Osteoblast (primary cell): ENCODE results near the gene GCGR. TPM values are rescaled to one million over a fixed set of nuclear protein-coding genes. Genes with fewer than 3 reads are reported as not detected.

Experiments
- DNase-seq: peaks from one replicate; pipeline ENCODE4 v3.0.0; 2011; ENCODE audit warnings: low spot score, mixed read lengths; ENCODE audit not compliant: insufficient read length; ENCODE audit errors: missing footprints
- H2AFZ ChIP-seq: 2 replicates; pipeline ENCODE4 v1.6.0; 2011; ENCODE audit warnings: mild to moderate bottlenecking, low read length
- H3K27ac ChIP-seq: 2 replicates; pipeline ENCODE4 v1.5.1; 2011; ENCODE audit warnings: mild to moderate bottlenecking, low read depth, low read length, moderate library complexity
- H3K27me3 ChIP-seq: 2 replicates; pipeline ENCODE4 v1.6.0; 2012; ENCODE audit warnings: mild to moderate bottlenecking, control low read depth, inconsistent platforms, low read length, moderate library complexity; ENCODE audit not compliant: insufficient read depth
- H3K36me3 ChIP-seq: 2 replicates; pipeline ENCODE4 v1.5.1; 2011; ENCODE audit warnings: mild to moderate bottlenecking, low read length, control low read depth, moderate library complexity; ENCODE audit not compliant: insufficient read depth
- H3K4me1 ChIP-seq: 2 replicates; pipeline ENCODE4 v1.5.1; 2011; ENCODE audit warnings: mild to moderate bottlenecking, low read length, control low read depth, moderate library complexity; ENCODE audit not compliant: insufficient read depth
- H3K4me2 ChIP-seq: 2 replicates; pipeline ENCODE4 v1.6.0; 2011; ENCODE audit warnings: mild to moderate bottlenecking, low read length; ENCODE audit not compliant: insufficient read depth
- H3K4me3 ChIP-seq: fragments of 200-600 bp; sonication (generic); 3 replicates; pipeline ENCODE4 v1.5.1; 2012; ENCODE audit warnings: mild to moderate bottlenecking, low read length, inconsistent platforms; ENCODE audit not compliant: insufficient read depth
- H3K79me2 ChIP-seq: 2 replicates; pipeline ENCODE4 v1.6.0; 2012; ENCODE audit warnings: mild to moderate bottlenecking, low read length, control low read depth, inconsistent platforms; ENCODE audit not compliant: insufficient read depth
- H3K9me3 ChIP-seq: 2 replicates; pipeline ENCODE4 v1.5.1; 2011; ENCODE audit warnings: low read depth, low read length, control low read depth
- H4K20me1 ChIP-seq: 2 replicates; pipeline ENCODE4 v1.6.0; 2012; ENCODE audit warnings: mild to moderate bottlenecking, low read length, control low read depth; ENCODE audit not compliant: insufficient read depth
- total RNA-seq: library from RNA; depleted of rRNA; stranded (reverse); fragments of >200 nt; gene quantifications from 2 replicates; pipeline ENCODE4 v1.2.3, GENCODE V29; 2012
- TF ChIP-seq, protein P1 (sequence below): IDR thresholded peaks from 2 replicates; pipeline ENCODE4 v1.5.1; 2011; ENCODE audit warnings: mild to moderate bottlenecking, low read depth, low read length, moderate library complexity; ENCODE audit errors: extremely low read depth

GCGR gene
- total RNA-seq, 1 donor = under 0.01 TPM

DNA sequence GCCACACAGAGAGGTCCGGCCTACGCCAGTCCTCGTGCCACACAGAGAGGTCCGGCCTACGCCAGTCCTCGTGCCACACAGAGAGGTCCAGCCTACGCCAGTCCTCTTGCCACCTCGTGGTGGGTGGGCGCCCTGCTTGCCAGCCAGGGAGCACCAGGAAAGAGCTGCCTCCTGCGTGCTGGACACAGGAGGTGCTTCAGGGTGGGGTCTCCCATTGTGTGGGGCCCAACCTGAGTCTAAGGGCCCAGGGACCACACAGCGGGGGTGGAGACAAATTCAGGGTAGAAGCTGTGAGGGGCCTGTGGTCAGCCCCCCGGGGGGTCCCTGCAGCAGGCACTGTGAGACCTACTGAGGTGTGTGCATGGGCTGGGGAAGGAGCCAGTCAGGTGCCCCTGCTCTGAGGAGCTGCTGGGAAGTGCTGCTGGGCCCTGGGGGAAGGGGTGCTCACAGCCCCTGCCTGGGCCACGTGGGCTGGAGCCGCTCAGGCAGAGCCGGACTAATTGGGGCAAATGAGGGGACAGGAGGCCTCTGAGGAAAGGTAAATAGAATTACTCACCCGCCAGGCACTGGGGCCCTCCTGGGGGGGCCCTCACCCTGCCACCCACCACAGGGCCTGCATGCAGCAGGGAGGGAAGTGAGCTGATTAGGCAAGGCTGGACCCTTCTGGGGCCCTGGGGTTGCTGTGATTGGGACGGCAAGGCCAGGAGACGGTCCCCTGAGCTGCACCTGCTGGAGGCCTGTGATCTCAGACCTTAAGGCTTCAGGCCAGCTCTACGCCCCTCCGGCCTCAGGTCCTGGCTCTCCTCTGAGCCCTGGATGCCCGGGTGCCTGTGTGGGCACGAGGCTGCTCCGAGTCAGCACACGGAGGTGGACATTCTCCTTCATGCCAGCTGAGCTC, 11.0 kb downstream of the GCGR start:
- Histone ChIP-seq H3K27ac (no peak overlapping the region), H3K4me3 (no peak overlapping the region), H3K36me3 (no peaks in the 10 kb centered on the region), H4K20me1 (no peaks in the 10 kb centered on the region), H3K9me3 (no peaks in the 10 kb centered on the region), H3K79me2 (no peaks in the 10 kb centered on the region), H3K4me2 (no peak overlapping the region), H3K27me3 (no peaks in the 10 kb centered on the region), H3K4me1 (no peaks in the 10 kb centered on the region), H2AFZ (no peak overlapping the region)
- TF ChIP-seq, protein P1, sequence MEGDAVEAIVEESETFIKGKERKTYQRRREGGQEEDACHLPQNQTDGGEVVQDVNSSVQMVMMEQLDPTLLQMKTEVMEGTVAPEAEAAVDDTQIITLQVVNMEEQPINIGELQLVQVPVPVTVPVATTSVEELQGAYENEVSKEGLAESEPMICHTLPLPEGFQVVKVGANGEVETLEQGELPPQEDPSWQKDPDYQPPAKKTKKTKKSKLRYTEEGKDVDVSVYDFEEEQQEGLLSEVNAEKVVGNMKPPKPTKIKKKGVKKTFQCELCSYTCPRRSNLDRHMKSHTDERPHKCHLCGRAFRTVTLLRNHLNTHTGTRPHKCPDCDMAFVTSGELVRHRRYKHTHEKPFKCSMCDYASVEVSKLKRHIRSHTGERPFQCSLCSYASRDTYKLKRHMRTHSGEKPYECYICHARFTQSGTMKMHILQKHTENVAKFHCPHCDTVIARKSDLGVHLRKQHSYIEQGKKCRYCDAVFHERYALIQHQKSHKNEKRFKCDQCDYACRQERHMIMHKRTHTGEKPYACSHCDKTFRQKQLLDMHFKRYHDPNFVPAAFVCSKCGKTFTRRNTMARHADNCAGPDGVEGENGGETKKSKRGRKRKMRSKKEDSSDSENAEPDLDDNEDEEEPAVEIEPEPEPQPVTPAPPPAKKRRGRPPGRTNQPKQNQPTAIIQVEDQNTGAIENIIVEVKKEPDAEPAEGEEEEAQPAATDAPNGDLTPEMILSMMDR = no peak
- peak; percentile 90 for DNase-seq

DNA sequence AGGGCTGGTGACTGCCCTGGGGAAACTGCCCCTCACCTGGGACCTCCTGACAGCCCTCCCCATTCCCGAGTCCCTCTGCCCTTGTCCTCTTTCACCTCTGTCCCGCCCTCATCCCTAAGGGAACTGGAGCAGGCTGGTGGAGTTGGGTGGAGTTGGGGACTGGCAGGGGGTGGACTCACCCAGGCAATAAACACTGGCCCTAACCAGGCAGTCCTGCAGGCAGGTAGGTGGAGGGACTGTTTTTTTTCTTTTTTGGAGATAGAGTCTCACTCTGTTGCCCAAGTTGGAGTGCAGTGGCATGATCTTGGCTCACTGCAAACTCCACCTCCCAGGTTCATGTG, 11.7 kb downstream of the GCGR start:
- Histone ChIP-seq H3K79me2 (no peaks in the 10 kb centered on the region), H3K4me3 (no peak overlapping the region), H3K27me3 (no peaks in the 10 kb centered on the region), H3K36me3 (no peaks in the 10 kb centered on the region), H4K20me1 (no peaks in the 10 kb centered on the region), H3K4me2 (no peak overlapping the region), H3K4me1 (no peaks in the 10 kb centered on the region), H3K9me3 (no peaks in the 10 kb centered on the region), H2AFZ (no peak overlapping the region), H3K27ac (no peak overlapping the region)
- no peak for DNase-seq
- TF ChIP-seq, protein P1 = no peak

DNA sequence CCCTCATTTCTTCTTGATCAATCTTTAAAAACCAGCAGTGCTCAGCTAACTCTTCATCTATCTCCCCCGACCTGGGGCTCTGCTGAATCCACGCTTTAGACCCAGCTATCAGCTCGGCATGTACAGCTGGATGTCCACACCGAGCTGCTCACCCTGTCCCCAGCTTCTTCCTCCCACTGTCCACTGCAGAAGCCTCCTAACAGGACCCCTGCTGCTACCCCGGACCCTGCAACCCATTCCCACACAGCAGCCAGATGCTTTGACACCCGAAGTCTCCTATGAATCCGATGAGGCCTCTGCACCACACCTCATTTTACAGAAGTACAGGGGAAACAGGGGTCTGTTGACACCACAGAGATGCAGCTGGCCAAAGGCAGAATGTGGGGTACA, 13.8 kb downstream of the GCGR start:
- peaks cover 5% of the 10 kb centered on the region for H3K36me3 ChIP-seq
- H3K27ac ChIP-seq = no peak overlapping the region
- TF ChIP-seq, protein P1 = no peak
- no peaks in the 10 kb centered on the region for H3K9me3 ChIP-seq
- DNase-seq = peak; percentile 88
- H3K4me3 ChIP-seq = no peak overlapping the region
- no peak overlapping the region for H3K4me2 ChIP-seq
- H3K27me3 ChIP-seq = no peaks in the 10 kb centered on the region
- no peak overlapping the region for H2AFZ ChIP-seq
- H4K20me1 ChIP-seq = peaks cover 11% of the 10 kb centered on the region
- no peaks in the 10 kb centered on the region for H3K4me1 ChIP-seq
- no peaks in the 10 kb centered on the region for H3K79me2 ChIP-seq

DNA sequence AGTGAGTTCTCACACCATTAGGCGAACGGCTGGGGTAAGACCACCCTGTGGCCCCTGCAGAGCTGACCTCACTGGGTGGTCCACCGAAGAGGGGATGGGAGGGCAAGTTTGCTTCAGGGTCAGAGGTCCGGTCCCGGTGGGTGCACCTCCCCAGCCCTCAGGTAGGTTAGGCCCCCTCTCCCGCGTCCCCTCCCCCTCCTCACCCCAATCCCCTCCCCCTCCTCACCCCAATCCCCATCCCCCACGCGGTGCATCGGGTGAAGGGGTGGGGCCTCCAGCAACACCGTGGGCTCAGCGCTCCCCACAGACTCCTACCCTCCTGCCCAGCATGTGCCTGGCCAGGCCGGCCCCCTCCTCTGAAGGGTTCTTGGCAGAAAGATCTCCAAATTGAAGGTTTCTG, 15.8 kb downstream of the GCGR start:
- Histone ChIP-seq H3K27me3 (no peaks in the 10 kb centered on the region), H3K36me3 (peaks cover 5% of the 10 kb centered on the region), H2AFZ (no peak overlapping the region), H3K9me3 (no peaks in the 10 kb centered on the region), H3K79me2 (peaks cover 3% of the 10 kb centered on the region), H3K4me2 (no peak overlapping the region), H3K27ac (no peak overlapping the region), H3K4me3 (no peak overlapping the region), H4K20me1 (peaks cover 14% of the 10 kb centered on the region), H3K4me1 (no peaks in the 10 kb centered on the region)
- TF ChIP-seq, protein P1 = no peak
- DNase-seq = no peak
